ENCODE data around the gene TPPP3.

The TPPP3 gene

GRCh38 chr16:67393111-67393787, at the start of gene TPPP3:
TPPP3 (minus strand) TSS chr16:67393498; CDS start chr16:67391111, 2,387 bp downstream.
- DNase-seq (ENCODE audit: low read depth, low spot score) = no peak

GRCh38 chr16:67442581-67443255, 49.4 kb upstream of the TPPP3 start:
- DNase-seq (ENCODE audit: low read depth, low spot score) = no peak

GRCh38 chr16:67441907-67442306, 48.6 kb upstream of the TPPP3 start:
- no peak for DNase-seq (ENCODE audit: low read depth, low spot score)

- no peak for DNase-seq (ENCODE audit: low read depth, low spot score)
These were observed 48.0 kb upstream of the TPPP3 start for GRCh38 chr16:67441271-67441753.

- no peak for DNase-seq (ENCODE audit: low read depth, low spot score)
These were observed 45.6 kb upstream of the TPPP3 start for GRCh38 chr16:67438824-67439393.

- no peak for DNase-seq (ENCODE audit: low read depth, low spot score)
These were observed 44.9 kb upstream of the TPPP3 start for GRCh38 chr16:67438098-67438791.

- DNase-seq (ENCODE audit: low read depth, low spot score) = no peak
These were observed 44.2 kb upstream of the TPPP3 start for GRCh38 chr16:67437513-67437912.

- DNase-seq (ENCODE audit: low read depth, low spot score) = no peak
These were observed 43.4 kb upstream of the TPPP3 start for GRCh38 chr16:67436640-67437193.

GRCh38 chr16:67435758-67436164, 42.5 kb upstream of the TPPP3 start:
- DNase-seq (ENCODE audit: low read depth, low spot score) = no peak

GRCh38 chr16:67433131-67433719, 39.9 kb upstream of the TPPP3 start:
- no peak for DNase-seq (ENCODE audit: low read depth, low spot score)

- no peak for DNase-seq (ENCODE audit: low read depth, low spot score)
These were observed 39.2 kb upstream of the TPPP3 start for GRCh38 chr16:67432506-67432890.

- DNase-seq (ENCODE audit: low read depth, low spot score) = no peak
These were observed 38.6 kb upstream of the TPPP3 start for GRCh38 chr16:67431775-67432505.

GRCh38 chr16:67430977-67431774, 37.9 kb upstream of the TPPP3 start, which contains the start of gene HSD11B2:
HSD11B2 (plus strand) TSS chr16:67431121; CDS start chr16:67431249, 128 bp downstream.
- no peak for DNase-seq (ENCODE audit: low read depth, low spot score)

- DNase-seq (ENCODE audit: low read depth, low spot score) = no peak
These were observed 37.2 kb upstream of the TPPP3 start for GRCh38 chr16:67430504-67430976.

GRCh38 chr16:67429799-67430503, 36.7 kb upstream of the TPPP3 start:
- DNase-seq (ENCODE audit: low read depth, low spot score) = no peak

- no peak for DNase-seq (ENCODE audit: low read depth, low spot score)
These were observed 35.9 kb upstream of the TPPP3 start for GRCh38 chr16:67429053-67429798.

- peak; percentile 18 for DNase-seq (ENCODE audit: low read depth, low spot score)
These were observed 34.9 kb upstream of the TPPP3 start for GRCh38 chr16:67428146-67428731.

GRCh38 chr16:67426950-67427349, 33.7 kb upstream of the TPPP3 start:
- no peak for DNase-seq (ENCODE audit: low read depth, low spot score)

All from activated CD4-positive, CD25-positive, alpha-beta regulatory T cell treated with anti-CD3 and anti-CD28 coated beads, Interleukin-2, amount 50 U/mL, for 16 hours (primary cell).